HG03139 (cell line): Measurements from ENCODE around the gene TOMM7.
"Not testable (repeated sequence)": the region's sequence is repeated elsewhere in the genome, so short reads cannot be mapped to it uniquely, and the experiment has no call there.

Source experiments
- ATAC-seq: cut with Tn5 transposase; IDR thresholded peaks from one replicate; pipeline ENCODE4 v1.9.1; 2021; ENCODE audit not compliant: unreplicated experiment

TOMM7 gene

DNA sequence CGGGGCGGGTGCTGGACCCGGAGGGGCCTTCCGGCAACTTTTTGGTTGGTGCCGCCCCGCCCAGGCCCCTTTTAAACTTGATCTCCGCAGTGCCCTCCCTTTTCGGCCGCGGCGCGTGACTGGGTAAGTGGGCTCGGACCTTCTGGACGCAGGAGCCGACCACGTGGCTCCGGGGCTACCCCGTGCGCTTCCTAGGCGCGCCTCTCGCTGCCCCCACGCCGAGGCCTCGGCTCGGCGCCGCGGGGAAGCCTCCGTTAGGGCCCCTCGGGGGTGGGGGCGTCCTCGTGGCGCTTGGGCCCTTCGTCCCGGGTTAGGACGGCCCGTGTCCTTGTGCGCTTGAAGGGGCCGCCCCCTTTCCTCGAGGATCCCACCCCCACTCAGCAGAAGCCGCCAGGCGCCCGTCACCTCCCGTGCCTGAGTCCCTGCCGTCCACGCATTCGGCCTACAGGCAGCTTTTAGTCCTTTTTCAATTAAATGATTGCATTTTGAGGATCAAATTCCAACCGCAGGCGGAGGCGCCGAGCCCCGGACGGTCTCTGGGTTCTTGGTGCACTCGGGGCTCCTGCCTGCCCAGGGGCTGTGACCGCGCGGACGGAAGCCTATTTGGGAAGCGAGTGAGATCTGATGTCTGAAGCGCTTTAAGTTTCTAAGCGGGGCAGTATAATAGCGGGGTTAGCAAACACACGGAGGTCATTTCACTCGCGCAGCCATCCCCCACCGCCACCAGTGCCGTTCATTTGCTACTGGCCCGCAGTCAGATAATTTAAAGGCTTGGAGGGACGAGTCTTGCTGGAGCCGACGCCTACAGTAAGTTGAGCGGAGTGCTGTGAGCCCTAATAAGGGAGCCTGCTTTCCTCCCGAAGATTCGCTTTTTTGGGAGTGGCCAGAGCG, 31.8 kb upstream of the TOMM7 start:
- ATAC-seq = peak; percentile 76

DNA sequence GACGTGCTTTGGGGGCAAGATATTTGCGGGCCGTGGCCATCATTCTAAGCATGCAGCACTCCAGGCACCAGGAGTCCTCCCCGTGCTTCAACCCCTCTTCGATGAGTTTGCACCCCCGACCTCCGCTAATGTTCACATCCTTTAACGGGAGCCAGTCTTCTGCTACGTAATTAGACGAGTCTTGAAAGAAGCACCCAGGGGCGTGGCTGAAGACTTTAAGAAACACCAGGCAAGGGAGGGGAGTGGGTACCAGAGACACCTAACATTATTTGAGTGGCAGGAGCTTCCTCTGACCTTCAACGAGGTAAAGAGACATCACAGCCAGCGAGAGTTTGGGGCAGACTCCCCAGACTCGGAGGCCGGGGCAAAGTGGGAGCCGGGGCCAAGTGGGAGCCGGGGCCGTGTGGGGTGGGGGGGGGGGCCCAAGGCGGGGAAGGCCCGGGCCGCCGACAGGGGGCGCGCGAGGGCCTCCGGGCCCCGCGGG, 31.1 kb upstream of the TOMM7 start:
- ATAC-seq = peak; percentile 19

DNA sequence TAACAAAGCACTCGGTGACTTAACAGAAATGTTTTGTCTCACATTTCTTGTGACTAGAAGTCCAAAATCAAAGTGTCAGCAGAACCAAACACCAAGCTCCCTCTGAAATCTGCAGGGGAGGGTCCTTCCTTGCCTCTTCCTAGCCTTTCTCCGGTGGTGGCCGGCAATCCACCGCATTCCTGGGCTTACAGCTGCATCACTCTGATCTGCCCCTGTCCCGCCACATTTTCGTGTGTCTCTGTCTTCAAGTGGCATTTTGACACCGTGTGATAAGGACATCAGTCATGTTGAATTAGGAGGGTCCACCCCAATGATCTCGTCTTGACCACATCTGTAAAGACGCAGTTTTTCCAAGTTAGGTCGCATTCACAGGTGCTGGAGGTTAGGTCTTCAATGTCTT, 30.5 kb upstream of the TOMM7 start:
- ATAC-seq = no peak

- ATAC-seq = no peak
Observed at GRCh38 chr7:22851145-22851544, 28.5 kb upstream of the TOMM7 start.

GRCh38 chr7:22850394-22850793, 27.7 kb upstream of the TOMM7 start:
- ATAC-seq = not testable (repeated sequence)

GRCh38 chr7:22849662-22850061, 27.0 kb upstream of the TOMM7 start:
- ATAC-seq = no peak

DNA sequence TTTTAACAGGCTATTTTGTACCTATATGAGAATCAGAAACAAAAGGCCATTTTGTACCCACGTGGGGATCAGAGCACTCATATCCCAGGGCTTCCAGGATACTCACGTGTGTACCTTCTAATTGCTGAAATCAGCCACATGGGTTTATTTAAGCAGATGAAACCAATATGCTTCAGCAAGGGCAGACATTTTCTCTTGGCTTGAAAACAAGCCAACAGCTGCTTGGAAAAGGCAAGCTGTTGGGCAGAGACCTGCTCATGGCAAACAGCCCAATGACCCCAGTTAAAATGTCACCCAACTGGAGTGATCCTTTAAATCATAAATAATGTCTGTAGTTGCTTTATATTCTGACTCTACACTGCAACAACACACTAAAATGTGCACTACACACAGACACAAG, 26.5 kb upstream of the TOMM7 start:
- no peak for ATAC-seq

- no peak for ATAC-seq
Observed at GRCh38 chr7:22846961-22847360, 24.3 kb upstream of the TOMM7 start.

GRCh38 chr7:22845221-22845834, 22.7 kb upstream of the TOMM7 start:
- ATAC-seq = no peak

DNA sequence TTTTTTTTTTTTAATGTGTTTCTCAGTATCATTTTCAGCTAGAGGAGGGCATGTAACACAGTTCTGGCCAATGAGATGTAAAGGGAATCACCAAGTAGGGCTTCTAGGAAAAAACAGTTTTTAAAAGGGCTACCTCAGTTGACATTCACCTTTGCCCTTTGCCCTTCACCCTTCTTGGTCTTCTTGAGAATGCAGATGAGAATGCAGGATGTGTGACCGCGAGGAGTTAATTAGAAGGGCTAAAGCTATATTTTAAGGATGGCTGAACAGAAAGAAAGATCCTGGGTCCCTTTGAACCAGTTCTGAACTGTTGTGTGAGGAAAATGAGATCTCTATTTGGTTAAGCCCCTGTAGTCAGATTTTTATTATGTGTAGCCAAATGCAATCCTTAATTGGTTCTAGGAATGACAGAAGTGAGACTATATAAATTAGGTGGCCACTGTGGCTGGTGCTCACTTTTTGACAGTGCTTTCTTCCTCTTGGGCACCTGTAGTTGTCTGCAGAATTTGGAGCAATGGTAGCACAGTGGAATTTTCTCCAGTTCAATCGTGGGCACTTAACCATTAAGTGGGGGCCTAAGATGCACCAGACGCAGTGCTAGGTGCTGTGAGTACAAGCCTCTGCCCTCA, 21.1 kb upstream of the TOMM7 start:
- ATAC-seq = no peak

- ATAC-seq = no peak
Observed at GRCh38 chr7:22842973-22843372, 20.3 kb upstream of the TOMM7 start.

- no peak for ATAC-seq
Observed at GRCh38 chr7:22842383-22842941, 19.8 kb upstream of the TOMM7 start.

DNA sequence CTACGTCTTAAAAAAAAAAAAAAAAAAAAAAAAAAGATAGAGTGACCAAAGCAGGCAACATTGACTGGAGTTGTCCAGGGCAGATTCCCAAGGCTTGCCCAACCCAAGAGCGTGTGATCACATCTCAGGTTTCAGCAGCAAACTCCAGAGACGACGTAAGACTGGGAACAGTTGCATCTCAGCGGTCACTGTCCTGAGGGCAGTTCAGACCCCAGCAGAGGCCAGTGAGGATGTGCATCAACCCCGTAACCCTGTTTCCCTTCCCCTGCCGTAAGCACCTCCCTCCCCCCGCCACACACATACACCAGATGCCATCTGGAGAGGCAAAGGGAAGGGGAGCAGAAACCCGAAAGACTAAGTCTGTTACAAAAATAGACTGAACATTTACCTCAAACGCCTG, 19.3 kb upstream of the TOMM7 start:
- no peak for ATAC-seq

GRCh38 chr7:22837308-22837707, 14.7 kb upstream of the TOMM7 start:
- ATAC-seq = no peak

DNA sequence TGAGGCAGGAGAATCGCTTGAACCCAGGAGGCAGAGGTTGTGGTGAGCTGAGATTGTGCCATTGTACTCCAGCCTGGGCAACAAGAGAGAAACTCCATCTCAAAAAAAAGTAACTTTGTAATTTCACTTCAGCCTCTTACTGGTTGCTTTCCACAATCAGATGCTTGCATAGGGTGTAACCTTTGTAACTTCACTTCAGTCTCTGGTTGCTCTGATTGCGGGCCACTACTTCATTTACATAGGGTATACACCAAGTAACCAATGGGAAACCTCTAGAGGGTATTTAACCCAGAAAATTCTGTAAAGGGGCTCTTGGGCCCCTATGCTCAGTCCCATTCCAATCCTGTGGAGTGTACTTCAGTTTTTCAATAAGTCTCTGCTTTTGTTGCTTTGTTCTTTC, 13.9 kb upstream of the TOMM7 start:
- not testable (repeated sequence) for ATAC-seq

DNA sequence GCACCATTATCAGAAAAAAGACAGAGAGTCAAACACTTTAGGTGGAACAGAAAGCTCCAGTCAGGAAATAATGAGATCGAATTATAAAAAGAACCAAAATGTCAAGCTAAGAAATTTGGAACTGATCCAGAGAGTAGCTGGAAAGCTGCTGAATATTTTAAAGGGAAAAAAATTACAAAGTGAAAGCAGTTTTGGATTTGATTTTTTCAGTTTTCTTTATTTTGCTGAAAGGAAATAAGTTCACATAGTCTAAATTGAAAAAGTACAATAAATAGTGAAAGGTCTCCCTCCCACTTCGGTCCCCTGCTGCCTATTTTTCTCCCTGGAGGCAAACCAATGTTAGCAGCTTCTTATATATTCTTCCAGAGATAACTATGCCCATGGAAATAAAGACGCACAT, 11.3 kb upstream of the TOMM7 start:
- ATAC-seq = no peak

DNA sequence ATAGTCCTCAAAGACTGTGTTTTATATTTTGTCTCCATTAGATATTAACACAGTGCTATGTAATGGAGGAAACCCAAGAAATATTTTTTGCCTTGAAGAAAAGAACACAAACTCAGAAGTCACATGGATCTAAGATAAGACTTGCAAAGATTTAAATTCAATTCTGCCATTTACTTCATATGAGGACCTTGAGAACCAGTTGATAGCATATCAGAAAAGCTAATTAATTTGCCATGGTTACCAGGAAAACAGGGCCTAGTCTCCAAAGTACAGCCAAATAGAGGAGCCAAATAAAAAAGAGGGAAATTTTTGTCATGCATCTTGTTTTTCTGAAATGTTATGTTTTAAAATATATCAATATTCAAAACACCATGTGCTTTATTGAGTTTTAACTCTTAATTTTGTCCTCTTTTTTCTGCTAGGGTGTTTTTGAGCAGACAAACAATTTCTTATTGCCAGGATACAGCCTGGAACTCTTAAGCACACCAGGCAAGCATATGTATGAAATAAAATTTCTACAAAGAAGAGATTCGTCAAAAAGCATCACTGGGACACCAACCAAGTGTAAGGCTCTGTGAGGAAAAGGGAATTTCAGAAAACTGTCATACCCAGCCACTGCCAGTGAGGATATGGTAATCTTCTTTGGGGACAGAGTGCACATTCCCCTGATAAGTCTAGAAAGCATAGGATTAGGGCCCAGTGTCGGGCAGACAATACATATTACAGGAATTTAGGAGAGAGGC, 10.6 kb upstream of the TOMM7 start:
- no peak for ATAC-seq

GRCh38 chr7:22832401-22832800, 9.8 kb upstream of the TOMM7 start:
- ATAC-seq = no peak

DNA sequence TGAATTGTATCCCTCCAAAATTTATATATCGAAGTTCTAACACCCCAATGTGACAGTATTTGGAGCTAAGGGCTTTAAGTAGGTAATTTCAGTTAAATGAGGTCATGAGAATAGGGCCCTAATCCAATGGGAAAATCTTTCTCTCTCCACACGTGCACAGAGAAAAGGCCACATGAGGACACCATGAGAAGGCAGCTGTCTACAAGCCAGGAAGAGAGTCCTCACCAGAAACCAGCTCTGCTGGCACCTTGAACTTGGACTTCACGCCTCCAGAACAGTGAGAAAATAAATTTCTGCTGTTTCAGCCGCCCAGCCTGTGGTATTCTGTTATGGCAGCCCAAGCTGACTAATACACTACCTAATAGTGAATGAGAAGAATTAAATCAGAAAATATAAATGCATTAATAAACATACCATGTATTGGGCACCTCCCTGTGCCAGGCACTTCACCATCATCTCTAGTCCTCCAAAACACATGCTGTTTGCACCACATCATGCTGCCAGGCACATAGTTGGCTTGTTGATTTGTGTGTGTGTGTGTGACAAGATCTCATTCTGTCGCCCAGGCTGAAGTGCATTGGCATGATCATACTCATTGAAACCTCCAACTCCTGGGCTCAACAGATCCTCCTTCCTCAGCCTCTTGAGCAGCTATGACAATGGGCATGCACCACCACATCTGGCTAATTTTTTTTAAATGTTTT, 9.1 kb upstream of the TOMM7 start:
- no peak for ATAC-seq

GRCh38 chr7:22827563-22827962, 4.9 kb upstream of the TOMM7 start:
- no peak for ATAC-seq
